ENCODE measurements around the gene ARSG.
"Not testable (repeated sequence)": the region's sequence is repeated elsewhere in the genome, so short reads cannot be mapped to it uniquely, and the experiment has no call there.

ARSG gene

GRCh38 chr17:68308486-68308885, 17.2 kb downstream of the ARSG start:
- DNase-seq = not testable (repeated sequence)

GRCh38 chr17:68309066-68309670, 17.9 kb downstream of the ARSG start:
- DNase-seq = not testable (repeated sequence)

- DNase-seq = no peak
Measured at GRCh38 chr17:68310152-68310551, 18.9 kb downstream of the ARSG start.

- no peak for DNase-seq
Measured at GRCh38 chr17:68314916-68315535, 23.7 kb downstream of the ARSG start.

- no peak for DNase-seq
Measured at GRCh38 chr17:68315930-68316329, 24.6 kb downstream of the ARSG start.

GRCh38 chr17:68317458-68317857, 26.2 kb downstream of the ARSG start:
- DNase-seq = no peak

- DNase-seq = no peak
Measured at GRCh38 chr17:68318103-68318991, 27.1 kb downstream of the ARSG start.

GRCh38 chr17:68319410-68320162, 28.3 kb downstream of the ARSG start:
- no peak for DNase-seq

- no peak for DNase-seq
Measured at GRCh38 chr17:68320311-68320865, 29.1 kb downstream of the ARSG start.

GRCh38 chr17:68320943-68321555, 29.8 kb downstream of the ARSG start:
- DNase-seq = no peak

- DNase-seq = no peak
Measured at GRCh38 chr17:68321556-68321954, 30.3 kb downstream of the ARSG start.

- DNase-seq = no peak
Measured at GRCh38 chr17:68322630-68323029, 31.3 kb downstream of the ARSG start.

GRCh38 chr17:68324114-68324513, 32.8 kb downstream of the ARSG start:
- no peak for DNase-seq

- DNase-seq = no peak
Measured at GRCh38 chr17:68324654-68325336, 33.5 kb downstream of the ARSG start.

GRCh38 chr17:68325961-68326360, 34.7 kb downstream of the ARSG start:
- DNase-seq = no peak

- no peak for DNase-seq
Measured at GRCh38 chr17:68326681-68327080, 35.4 kb downstream of the ARSG start.

GRCh38 chr17:68327823-68328557, 36.7 kb downstream of the ARSG start:
- no peak for DNase-seq

- no peak for DNase-seq
Measured at GRCh38 chr17:68328676-68329075, 37.4 kb downstream of the ARSG start.

GRCh38 chr17:68329331-68329730, 38.0 kb downstream of the ARSG start:
- DNase-seq = no peak

GRCh38 chr17:68331932-68332331, 40.6 kb downstream of the ARSG start:
- DNase-seq = not testable (repeated sequence)

- no peak for DNase-seq
Measured at GRCh38 chr17:68334393-68334792, 43.1 kb downstream of the ARSG start.

All from NCI-H524 treated with DMSO at 0.1 percent for 48 hours (cell line).